ENCODE results near the gene CDKAL1.

- no peak for TF ChIP-seq FOXM1 (IDR thresholded peaks at IDR 0.05; ENCODE audit: borderline replicate concordance)
- TF ChIP-seq FOXK2 (IDR thresholded peaks at IDR 0.05): no peak
- no peak for TF ChIP-seq BHLHE40 (IDR thresholded peaks at IDR 0.05; ENCODE audit: borderline replicate concordance)
- TF ChIP-seq TARDBP (IDR thresholded peaks at IDR 0.05): no peak
- no peak for TF ChIP-seq FOXA1 (IDR thresholded peaks at IDR 0.05)
- TF ChIP-seq PKNOX1 (IDR thresholded peaks at IDR 0.05): no peak
Observed at GRCh38 chr6:21083708-21084107, 549.5 kb downstream of the CDKAL1 start.
